Measurements from ENCODE around the gene CXADR.
"Not testable (repeated sequence)": the region's sequence is repeated elsewhere in the genome, so short reads cannot be mapped to it uniquely, and the experiment has no call there.

CXADR gene

DNA sequence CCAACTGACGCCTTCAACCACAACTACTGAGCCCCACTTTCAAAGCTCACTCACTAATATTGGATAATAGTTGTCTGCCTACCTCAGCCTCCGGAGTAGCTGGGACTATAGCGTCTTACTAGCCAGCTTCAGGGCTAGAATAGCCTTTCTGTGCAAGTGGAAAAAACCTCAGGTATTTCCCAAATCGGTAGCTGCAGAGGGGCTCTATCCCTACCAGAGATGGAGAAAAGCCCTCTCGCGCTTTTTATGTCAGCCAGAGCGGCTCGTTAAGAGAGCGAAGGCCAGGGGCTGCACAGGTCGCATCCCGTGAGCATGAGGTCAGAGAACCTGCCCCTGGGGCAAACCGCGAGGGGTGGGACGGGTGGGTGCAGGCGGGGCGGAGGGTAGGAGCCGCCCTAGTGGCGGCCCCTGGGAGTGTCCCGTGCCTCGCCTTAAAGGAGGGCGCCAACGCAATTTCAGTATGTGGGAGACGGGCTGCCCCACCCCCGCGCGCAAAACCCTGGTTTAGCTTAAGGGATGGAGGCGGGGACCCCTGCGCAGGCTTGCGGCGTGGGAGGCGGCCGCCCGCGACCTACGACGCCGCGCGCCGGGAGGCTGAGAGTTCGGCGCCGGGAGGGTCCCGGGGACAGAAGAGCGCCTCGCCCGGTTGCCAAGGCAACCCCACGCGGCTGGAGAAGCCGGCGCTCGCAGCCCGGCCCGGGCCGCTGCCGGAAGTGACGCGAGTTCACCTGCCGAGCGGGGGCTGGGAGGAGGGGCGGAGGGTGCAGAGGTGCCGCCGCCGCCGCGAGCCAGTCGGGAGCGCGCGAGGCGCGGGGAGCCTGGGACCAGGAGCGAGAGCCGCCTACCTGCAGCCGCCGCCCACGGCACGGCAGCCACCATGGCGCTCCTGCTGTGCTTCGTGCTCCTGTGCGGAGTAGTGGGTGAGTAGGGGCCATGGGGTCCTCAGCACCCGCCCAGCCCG lies at the start of gene CXADR:
Gene CXADR, plus strand, starts transcription at position 791 of the 961 bp plus-strand sequence. Its CDS starts 87 bp downstream, at position 878.
- DNase-seq (ENCODE audit: low read depth in 3 of 3), result peak; percentile 57 to 76 (median 64)

GRCh38 chr21:17466166-17466565 lies 46.7 kb upstream of the CXADR start:
- DNase-seq (ENCODE audit: low read depth in 3 of 3), result no peak

GRCh38 chr21:17467392-17467791 lies 45.5 kb upstream of the CXADR start:
- no peak for DNase-seq (ENCODE audit: low read depth in 3 of 3)

- no peak for DNase-seq (ENCODE audit: low read depth in 3 of 3)
Observed at GRCh38 chr21:17467829-17468228, 45.0 kb upstream of the CXADR start.

DNA sequence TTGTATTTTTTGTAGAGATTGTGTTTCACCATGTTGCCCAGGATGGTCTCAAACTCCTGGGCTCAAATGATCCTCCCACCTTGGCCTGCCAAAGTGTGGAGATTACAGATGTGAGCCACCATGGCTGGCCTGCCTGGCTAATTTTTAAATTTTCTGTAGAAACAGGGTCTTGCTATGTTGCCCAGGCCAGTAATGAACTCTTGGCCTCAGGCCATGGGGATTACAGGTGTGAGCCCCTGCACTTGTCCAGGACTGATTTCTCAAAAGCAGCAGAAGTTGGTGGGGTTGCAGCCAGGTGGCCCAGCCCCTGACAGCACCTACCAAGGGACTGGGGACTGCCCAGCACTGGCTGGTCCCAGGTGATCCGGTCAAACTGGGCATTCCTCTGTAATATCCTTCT lies 44.1 kb upstream of the CXADR start:
- DNase-seq (ENCODE audit: low read depth in 3 of 3), result no peak

GRCh38 chr21:17469727-17470126 lies 43.1 kb upstream of the CXADR start:
- no peak for DNase-seq (ENCODE audit: low read depth in 3 of 3)

GRCh38 chr21:17472182-17472581 lies 40.7 kb upstream of the CXADR start:
- no peak for DNase-seq (ENCODE audit: low read depth in 3 of 3)

GRCh38 chr21:17472592-17473271 lies 40.1 kb upstream of the CXADR start:
- DNase-seq (ENCODE audit: low read depth in 3 of 3), result no peak

DNA sequence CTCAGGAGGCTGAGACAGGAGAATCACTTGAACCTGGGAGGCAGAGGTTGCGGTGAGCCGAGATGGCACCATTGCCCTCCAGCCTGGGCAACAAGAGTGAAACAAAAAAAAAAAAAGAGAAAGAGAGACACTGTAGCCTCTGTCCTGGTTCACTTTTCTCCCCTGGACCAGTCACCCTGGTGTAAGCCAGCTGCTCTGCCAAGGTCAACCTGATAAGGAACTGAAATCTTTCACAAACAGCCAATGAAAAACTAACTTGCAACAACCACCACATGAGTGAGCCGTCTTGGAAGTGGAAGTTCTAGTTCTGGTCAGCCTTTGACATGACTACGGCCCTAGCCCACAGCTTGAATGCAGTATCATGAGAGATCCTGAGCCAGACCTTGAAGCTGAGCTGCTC lies 36.8 kb upstream of the CXADR start:
- no peak for DNase-seq (ENCODE audit: low read depth in 3 of 3)

DNA sequence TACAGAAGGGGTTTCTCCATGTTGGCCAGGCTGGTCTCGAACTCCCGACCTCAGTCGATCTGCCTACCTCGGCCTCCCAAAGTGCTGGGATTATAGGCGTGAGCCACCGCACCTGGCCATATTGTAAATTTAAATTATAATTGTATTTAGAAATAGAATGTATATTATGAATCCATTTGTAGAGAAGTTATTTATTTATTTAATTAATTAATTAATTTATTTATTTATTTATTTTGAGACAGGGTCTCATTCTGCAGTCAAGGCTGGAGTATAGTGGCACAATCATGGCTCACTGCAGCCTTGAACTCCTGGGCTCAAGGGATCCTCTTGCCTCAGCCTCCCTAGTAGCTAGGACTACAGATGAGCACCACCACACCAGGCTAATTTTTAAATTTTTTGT lies 34.7 kb upstream of the CXADR start:
- not testable (repeated sequence) for DNase-seq (ENCODE audit: low read depth in 3 of 3)

DNA sequence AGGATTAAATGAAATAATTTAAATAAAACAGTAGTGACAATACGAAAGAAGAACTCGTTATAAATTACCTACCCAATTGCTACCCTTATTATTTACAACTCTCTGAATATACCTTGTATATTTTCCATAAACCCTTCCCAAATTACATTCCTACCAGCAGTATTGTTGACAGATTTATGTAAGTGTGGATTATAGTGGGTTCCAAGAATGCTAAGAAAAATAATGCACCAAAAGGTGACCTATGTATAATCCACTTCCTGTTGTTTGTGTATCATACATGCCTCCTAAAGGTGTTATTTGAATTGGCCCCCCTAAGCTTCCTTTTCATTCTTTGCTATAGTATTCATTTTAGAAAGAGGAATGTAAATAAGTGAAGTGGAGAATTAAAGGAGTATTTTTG lies 33.2 kb upstream of the CXADR start:
- no peak for DNase-seq (ENCODE audit: low read depth in 3 of 3)

DNA sequence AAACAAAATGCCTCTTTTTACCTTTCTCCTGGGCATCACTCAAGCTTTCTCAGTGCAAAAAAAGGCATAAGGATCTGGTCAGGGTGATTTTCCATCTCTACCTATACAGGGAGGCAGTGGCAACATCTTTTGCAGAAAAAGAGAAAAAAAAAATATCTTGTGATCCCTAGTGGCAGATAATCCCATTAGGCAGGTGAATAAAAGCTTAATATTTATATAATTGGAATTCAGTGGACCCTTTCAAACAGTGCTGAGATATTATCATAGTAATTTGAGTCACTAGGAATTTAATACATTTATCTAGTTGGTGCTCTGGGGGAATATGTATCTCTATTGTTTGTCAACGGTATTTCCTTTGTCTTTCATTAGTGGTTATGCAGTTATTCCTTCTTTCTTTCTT lies 29.9 kb upstream of the CXADR start:
- DNase-seq (ENCODE audit: low read depth in 3 of 3), result no peak

GRCh38 chr21:17488620-17489019 lies 24.2 kb upstream of the CXADR start:
- no peak for DNase-seq (ENCODE audit: low read depth in 3 of 3)

DNA sequence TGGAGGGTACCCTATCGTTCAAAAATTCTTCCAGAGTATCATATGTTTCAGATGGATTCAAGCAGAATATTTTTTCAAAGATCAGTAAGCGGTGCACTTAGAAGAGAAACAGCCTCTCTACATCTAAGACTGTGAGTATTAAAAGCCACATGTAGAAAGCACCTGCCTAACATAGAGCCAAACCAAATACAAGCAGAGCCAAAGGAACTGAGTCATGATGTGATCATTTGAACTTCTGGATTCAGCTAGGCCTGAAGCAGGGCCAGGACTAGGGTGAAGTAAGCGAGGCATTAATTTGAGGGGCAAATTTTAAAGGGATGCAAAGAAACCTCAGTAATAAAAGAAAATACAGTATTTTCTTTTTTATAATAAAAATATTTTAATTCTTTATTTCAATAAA lies 23.3 kb upstream of the CXADR start:
- not testable (repeated sequence) for DNase-seq (ENCODE audit: low read depth in 3 of 3)

DNA sequence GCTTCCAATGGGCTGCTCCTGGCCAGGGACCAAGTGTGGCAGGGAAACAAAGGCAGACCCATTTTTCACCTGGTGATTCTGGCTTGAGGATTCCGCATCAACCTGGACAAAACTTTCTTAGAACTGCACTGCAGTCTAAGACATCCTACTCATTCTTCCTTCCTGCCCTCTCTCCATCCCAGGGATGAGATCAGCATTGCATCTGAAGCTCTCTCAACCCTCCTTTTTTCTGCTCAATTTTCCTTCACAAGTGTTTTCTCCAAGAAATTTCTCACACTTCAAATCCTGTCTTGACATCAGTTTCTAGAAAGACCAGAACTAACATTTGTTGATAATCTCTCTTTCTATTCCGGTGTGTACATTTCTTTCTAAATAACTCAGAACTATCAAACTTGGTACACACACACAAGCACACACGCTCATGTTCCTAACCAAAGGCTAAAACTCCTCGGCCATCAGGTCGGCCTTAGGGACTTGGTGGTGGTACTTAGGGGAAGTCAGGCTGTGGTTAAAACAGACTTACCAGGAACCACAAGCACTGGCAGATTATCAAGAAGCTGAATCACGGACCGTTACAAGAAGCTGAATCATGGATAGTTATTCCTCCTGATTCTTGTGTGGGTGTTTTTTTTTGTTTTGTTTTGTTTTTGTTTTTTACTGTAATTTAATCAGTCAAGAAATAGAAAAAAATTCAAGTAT lies 21.0 kb upstream of the CXADR start:
- no peak for DNase-seq (ENCODE audit: low read depth in 3 of 3)

DNA sequence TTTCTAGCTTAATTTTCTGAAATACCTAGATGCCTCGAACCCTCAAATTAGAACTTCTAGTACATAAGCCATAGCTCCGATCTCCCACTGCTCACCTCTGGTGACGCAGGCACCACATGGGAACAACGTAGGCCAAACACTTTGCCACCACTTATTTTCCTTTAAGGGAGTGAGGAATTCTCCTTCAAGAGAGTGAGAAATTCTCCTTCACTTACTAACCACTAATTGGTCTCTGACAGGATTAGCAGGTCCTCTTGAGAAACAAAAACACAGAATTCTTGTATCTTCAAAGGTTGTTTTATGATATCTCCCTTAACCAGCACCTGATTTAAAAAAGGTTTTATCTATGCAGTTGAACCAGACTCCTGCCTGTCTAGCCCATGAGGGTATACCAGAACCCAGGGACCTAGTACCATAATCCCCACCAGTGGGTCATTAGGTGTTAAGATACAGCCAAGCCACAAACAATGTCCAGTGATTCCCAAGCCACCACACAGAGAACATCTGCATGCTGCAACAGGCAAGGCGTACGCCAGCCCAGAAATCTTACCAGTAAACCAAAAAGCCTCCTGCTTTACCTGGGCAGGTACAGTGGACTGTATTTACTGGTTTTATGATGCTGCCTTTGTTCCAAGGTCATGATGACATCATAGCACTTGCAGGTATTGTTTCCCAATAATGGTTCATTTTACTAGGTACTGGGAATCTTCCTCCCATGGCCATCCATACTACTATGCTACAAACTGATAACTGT lies 20.3 kb upstream of the CXADR start:
- no peak for DNase-seq (ENCODE audit: low read depth in 3 of 3)

GRCh38 chr21:17494051-17494450 lies 18.8 kb upstream of the CXADR start:
- DNase-seq (ENCODE audit: low read depth in 3 of 3), result no peak

DNA sequence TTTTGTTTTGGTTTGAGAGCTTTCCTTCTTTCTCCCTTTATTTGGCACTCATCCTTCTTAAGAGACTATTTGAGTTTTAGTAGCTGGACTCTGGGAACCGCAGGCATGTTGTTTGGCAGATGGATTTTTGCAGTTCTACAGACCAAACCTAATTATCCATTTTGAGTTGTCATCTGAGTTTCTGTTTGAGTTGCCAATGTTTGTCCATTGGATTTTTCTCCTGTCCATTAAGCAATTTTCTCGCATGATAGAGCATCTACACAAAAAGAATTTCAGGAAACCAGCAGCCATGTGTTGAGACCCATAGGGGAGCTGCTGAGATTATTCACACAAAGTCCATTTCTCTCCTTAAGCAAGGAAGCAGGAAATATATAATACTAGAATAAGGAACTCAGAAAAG lies 17.2 kb upstream of the CXADR start:
- no peak for DNase-seq (ENCODE audit: low read depth in 3 of 3)

- DNase-seq (ENCODE audit: low read depth in 3 of 3), result no peak
Observed at GRCh38 chr21:17497316-17497715, 15.5 kb upstream of the CXADR start.

DNA sequence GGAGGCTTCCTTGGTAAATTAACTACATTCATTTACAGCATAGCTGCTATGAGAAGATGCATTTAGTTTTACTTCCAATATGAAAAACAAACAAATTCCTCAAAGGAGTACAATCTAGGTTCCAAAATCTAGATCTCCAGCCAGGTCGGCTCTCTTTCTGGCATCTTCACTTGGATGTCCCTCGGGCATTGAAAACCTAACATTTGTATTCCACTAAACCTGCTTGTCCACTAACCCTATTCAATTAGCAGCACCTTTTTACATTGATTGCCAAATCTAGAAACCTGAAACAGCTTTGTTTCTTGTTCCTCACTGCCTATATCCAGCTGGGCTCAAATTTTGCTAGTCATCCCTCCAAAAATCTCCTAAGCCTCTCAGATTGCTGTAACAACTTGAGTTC lies 14.3 kb upstream of the CXADR start:
- DNase-seq (ENCODE audit: low read depth in 3 of 3), result no peak

DNA sequence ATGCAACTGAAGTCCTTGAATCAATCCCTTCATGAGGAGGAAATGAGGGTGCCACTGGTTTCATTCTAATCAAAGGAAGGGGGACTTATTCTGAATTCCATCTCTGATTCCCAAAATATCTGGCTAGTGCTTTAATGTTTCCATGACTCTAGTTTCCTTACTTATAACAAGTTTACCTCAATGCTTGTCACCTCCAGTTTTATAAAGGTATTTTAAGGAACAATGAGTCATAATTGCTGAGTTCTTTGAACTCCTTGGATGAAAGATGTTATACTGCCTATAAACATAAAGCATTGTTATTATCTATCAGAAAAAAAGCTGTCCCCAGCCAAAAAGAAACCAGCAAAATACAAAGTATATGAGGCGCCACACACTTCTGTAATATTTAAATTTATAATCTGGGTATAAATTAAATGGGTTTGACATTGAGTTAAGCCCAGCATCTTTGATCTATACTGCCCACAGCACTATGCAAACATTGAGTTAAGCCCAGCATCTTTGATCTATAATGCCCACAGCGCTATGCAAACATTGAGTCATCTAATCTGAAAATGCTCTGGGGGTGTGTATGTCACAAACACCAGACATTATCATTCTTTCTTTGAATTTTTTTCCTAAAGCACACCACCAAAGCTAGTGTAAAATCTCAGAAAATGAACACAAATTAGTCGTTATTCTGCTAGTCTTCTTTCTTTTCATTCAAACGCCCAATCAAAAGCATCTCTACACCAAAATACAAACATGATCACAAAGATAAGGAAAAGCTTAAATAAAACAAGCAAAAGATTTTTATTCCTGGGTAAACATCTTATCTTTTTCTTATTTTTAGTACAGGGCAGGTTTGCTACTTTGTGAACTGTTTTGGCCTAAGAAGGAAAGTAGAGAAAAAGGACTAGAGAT lies 11.5 kb upstream of the CXADR start:
- DNase-seq (ENCODE audit: low read depth in 3 of 3), result no peak

Measured in stimulated activated CD4-positive, alpha-beta T cell treated with anti-CD3 and anti-CD28 coated beads, TNF-alpha, amount 100 ng/mL, for 4 hours (primary cell).